DND-41 (cell line): Measurements from ENCODE around the gene ELOVL7.

Experiments used
- CTCF ChIP-seq: IDR thresholded peaks from 2 replicates; pipeline ENCODE4 v1.5.1; 2012; ENCODE audit warnings: borderline replicate concordance, low read length, moderate library complexity, mild to moderate bottlenecking; ENCODE audit not compliant: poor library complexity, severe bottlenecking; ENCODE audit errors: extremely low read depth
- EZH2 ChIP-seq: IDR thresholded peaks from 3 replicates; pipeline ENCODE4 v1.6.1; 2012; ENCODE audit warnings: borderline replicate concordance, low read depth, mild to moderate bottlenecking, moderate library complexity, low read length, inconsistent platforms; ENCODE audit not compliant: severe bottlenecking

- TF ChIP-seq CTCF (no peak), EZH2 (no peak)
These were observed 26.8 kb upstream of the ELOVL7 start for GRCh38 chr5:60870857-60871256.
